Measurements from ENCODE around the gene PFDN1.

GRCh38 chr5:140324041-140324600 lies 21.2 kb upstream of the PFDN1 start:
- no peak for TF ChIP-seq CTCF (IDR thresholded peaks at IDR 0.05; ENCODE audit: low read length)
- no peak for TF ChIP-seq EZH2 (IDR thresholded peaks at IDR 0.05; ENCODE audit: borderline replicate concordance, low read length)
